SK-N-SH (cell line): ENCODE data around the gene RAB8B. TPM values are rescaled to one million over a fixed set of nuclear protein-coding genes. Genes with fewer than 3 reads are reported as not detected.
A peak's percentile ranks its signal among the peaks of the same experiment; 100 is the strongest.

Experiments
- CTCF ChIA-PET: fragments of 300-600, 350-600 bp; formaldehyde crosslinking; extraction: SDS; loops from one replicate; lab custom pipeline; 2021; lab: Yijun Ruan, JAX
- POLR2A ChIA-PET: fragments of 350-600 bp; sonication (Branson Sonifier 250); formaldehyde crosslinking; extraction: SDS; loops from one replicate; lab custom pipeline; 2020; ENCODE audit warnings: antibody characterized with exemption, inconsistent platforms; lab: Yijun Ruan, JAX
- DNase-seq: peaks from one replicate; pipeline ENCODE4 v3.0.0; 2012
- H2AFZ ChIP-seq: fragments of 200-600 bp; sonication (generic); 2 replicates; pipeline ENCODE4 v1.8.1; 2016; ENCODE audit warnings: antibody characterized with exemption, mild to moderate bottlenecking, low read depth
- H3F3A ChIP-seq: fragments of 200-600 bp; sonication (generic); replicated peaks from 2 replicates; pipeline ENCODE3; 2016; ENCODE audit warnings: antibody characterized with exemption, mild to moderate bottlenecking; ENCODE audit not compliant: insufficient read depth
- H3K27ac ChIP-seq, 2 experiments: fragments of 200-500 bp in 1 of 2; fragments of 200-600 bp in 1 of 2; sonication (Bioruptor generic) in 1 of 2; sonication (generic), shearing (Covaris generic) in 1 of 2; 2 replicates each; pipeline versions ENCODE4 v1.5.1 to v1.6.1; 2014 to 2016; ENCODE audit warnings: low read depth in 2 of 2, inconsistent platforms in 1 of 2, low read length in 1 of 2, mild to moderate bottlenecking in 1 of 2, mixed read lengths in 1 of 2
- H3K27me3 ChIP-seq: fragments of 200-600 bp; sonication (generic), shearing (Covaris generic); 2 replicates; pipeline ENCODE4 v1.6.1; 2016; ENCODE audit warnings: mixed run types; ENCODE audit not compliant: insufficient read depth
- H3K36me3 ChIP-seq, 2 experiments: fragments of 200-500 bp in 1 of 2; fragments of 200-600 bp in 1 of 2; sonication (Bioruptor generic) in 1 of 2; sonication (generic) in 1 of 2; replicated peaks in 1 of 2; 2 replicates each; pipeline versions ENCODE3 to v1.5.1; 2014 to 2016; ENCODE audit warnings: low read length in 1 of 2, mild to moderate bottlenecking in 1 of 2; ENCODE audit not compliant: insufficient read depth in 2 of 2, control insufficient read depth in 1 of 2
- H3K4me1 ChIP-seq, 2 experiments: fragments of 200-500 bp in 1 of 2; fragments of 200-600 bp in 1 of 2; sonication (Bioruptor generic) in 1 of 2; sonication (generic), shearing (Covaris generic) in 1 of 2; 2 replicates each; pipeline versions ENCODE4 v1.5.1 to v1.6.1; 2014 to 2016; ENCODE audit warnings: low read depth in 1 of 2, low read length in 1 of 2, mixed run types in 1 of 2; ENCODE audit not compliant: insufficient read depth in 2 of 2, control insufficient read depth in 1 of 2
- H3K4me2 ChIP-seq: fragments of 200-600 bp; sonication (generic), shearing (Covaris generic); 2 replicates; pipeline ENCODE4 v1.6.1; 2017; ENCODE audit warnings: mixed run types
- H3K4me3 ChIP-seq, 2 experiments: fragments of 200-500 bp in 1 of 2; fragments of 200-600 bp in 1 of 2; sonication (Bioruptor generic) in 1 of 2; sonication (generic), shearing (Covaris generic) in 1 of 2; 2 replicates each; pipeline versions ENCODE4 v1.5.1 to v1.8.1; 2014 to 2016; ENCODE audit warnings: low read depth in 2 of 2, inconsistent platforms in 1 of 2, low read length in 1 of 2, mild to moderate bottlenecking in 1 of 2, mixed read lengths in 1 of 2, moderate library complexity in 1 of 2
- H3K79me2 ChIP-seq: fragments of 200-600 bp; sonication (generic); 2 replicates; pipeline ENCODE4 v1.8.1; 2017; ENCODE audit warnings: mild to moderate bottlenecking; ENCODE audit not compliant: insufficient read depth
- H3K9ac ChIP-seq: fragments of 200-600 bp; sonication (generic); 2 replicates; pipeline ENCODE4 v1.6.1; 2017; ENCODE audit warnings: mixed run types
- H3K9me2 ChIP-seq: fragments of 200-600 bp; sonication (generic); 2 replicates; pipeline ENCODE4 v1.6.1; 2017; ENCODE audit warnings: mixed run types
- H3K9me3 ChIP-seq: fragments of 200-600 bp; sonication (generic); 2 replicates; pipeline ENCODE4 v1.6.1; 2017; ENCODE audit warnings: mixed run types, mild to moderate bottlenecking, moderate library complexity
- H4K20me1 ChIP-seq: fragments of 200-600 bp; sonication (generic); 2 replicates; pipeline ENCODE4 v1.6.1; 2017; ENCODE audit warnings: mild to moderate bottlenecking, mixed run types; ENCODE audit not compliant: insufficient read depth
- CHD2 ChIP-seq: fragments of 150-350 bp; IDR thresholded peaks from 2 replicates; pipeline ENCODE4 v1.6.1; 2018; ENCODE audit warnings: low read length; ENCODE audit not compliant: partially characterized antibody
- CTCF ChIP-seq: fragments of 200-600 bp; sonication (generic); IDR thresholded peaks from 2 replicates; pipeline ENCODE4 v1.6.1; 2017; ENCODE audit warnings: antibody characterized with exemption, mild to moderate bottlenecking, moderate library complexity
- ELF1 ChIP-seq: IDR thresholded peaks from 2 replicates; pipeline ENCODE4 v1.4.0; 2012
- EZH2phosphoT487 ChIP-seq: fragments of 200-600 bp; sonication (generic); IDR thresholded peaks from 2 replicates; pipeline ENCODE4 v1.6.1; 2017; ENCODE audit warnings: low read depth, mixed run types, mild to moderate bottlenecking, antibody characterized with exemption, moderate library complexity, borderline replicate concordance
- FOSL2 ChIP-seq: IDR thresholded peaks from 2 replicates; pipeline ENCODE4 v1.4.0; 2012; ENCODE audit warnings: low read depth, mild to moderate bottlenecking, moderate library complexity, borderline replicate concordance
- FOXM1 ChIP-seq: IDR thresholded peaks from 2 replicates; pipeline ENCODE4 v1.4.0; 2012; ENCODE audit warnings: low read depth, mild to moderate bottlenecking
- GATA2 ChIP-seq: sonication (generic); formaldehyde crosslinking; IDR thresholded peaks from 2 replicates; pipeline ENCODE4 v1.5.0; 2020; ENCODE audit warnings: mild to moderate bottlenecking, missing genetic modification reagents
- IRF3 ChIP-seq: fragments of 150-350 bp; IDR thresholded peaks from 2 replicates; pipeline ENCODE4 v1.6.1; 2016; ENCODE audit warnings: mild to moderate bottlenecking, low read depth, low read length
- JUND ChIP-seq: IDR thresholded peaks from 2 replicates; pipeline ENCODE4 v1.4.0; 2012
- MAX ChIP-seq: IDR thresholded peaks from 2 replicates; pipeline ENCODE4 v1.4.0; 2012; ENCODE audit warnings: low read depth
- NRF1 ChIP-seq: IDR thresholded peaks from 2 replicates; pipeline ENCODE4 v1.6.1; 2012; ENCODE audit warnings: low read depth, mild to moderate bottlenecking, low read length
- POLR2AphosphoS5 ChIP-seq: IDR thresholded peaks from 2 replicates; pipeline ENCODE4 v1.6.1; 2012; ENCODE audit warnings: low read depth, low read length
- RAD21 ChIP-seq: IDR thresholded peaks from 2 replicates; pipeline ENCODE4 v1.6.1; 2012; ENCODE audit warnings: mild to moderate bottlenecking, low read length
- RCOR1 ChIP-seq: fragments of 150-350 bp; IDR thresholded peaks from 2 replicates; pipeline ENCODE4 v1.6.1; 2017; ENCODE audit warnings: antibody characterized with exemption, low read length
- RXRA ChIP-seq: IDR thresholded peaks from 2 replicates; pipeline ENCODE4 v1.4.0; 2012; ENCODE audit warnings: low read depth, mild to moderate bottlenecking, borderline replicate concordance
- SIN3A ChIP-seq: IDR thresholded peaks from 2 replicates; pipeline ENCODE4 v1.6.1; 2012; ENCODE audit warnings: low read depth, mild to moderate bottlenecking, low read length, moderate library complexity, borderline replicate concordance
- SMC3 ChIP-seq: IDR thresholded peaks from 2 replicates; pipeline ENCODE4 v1.6.1; 2012; ENCODE audit warnings: low read depth, low read length, improper control_type of control experiment
- TEAD4 ChIP-seq: IDR thresholded peaks from 2 replicates; pipeline ENCODE4 v1.4.0; 2012; ENCODE audit warnings: mild to moderate bottlenecking, borderline replicate concordance; ENCODE audit not compliant: insufficient read depth
- WGBS: methylation state at CpG from one replicate; pipeline ENCODE4 v1.1.6; 2017; ENCODE audit warnings: low lambda C conversion rate; 5-methylcytosine and 5-hydroxymethylcytosine counted together
- polyA plus RNA-seq, 3 experiments: library from polyadenylated mRNA; depleted of rRNA; stranded (reverse); fragments of >200 nt; gene quantifications; 2 replicates each; pipeline ENCODE4 v1.2.3, GENCODE V29; 2012
- TF ChIP-seq, protein P1 (sequence below): fragments of 150-350 bp; IDR thresholded peaks from 2 replicates; pipeline ENCODE4 v1.6.1; 2017; ENCODE audit warnings: antibody characterized with exemption, low read length, low read depth, borderline replicate concordance

RAB8B gene
- polyA plus RNA-seq, 1 of the 3 experiments (the other 2 are of a cell fraction): 5.4 TPM

DNA sequence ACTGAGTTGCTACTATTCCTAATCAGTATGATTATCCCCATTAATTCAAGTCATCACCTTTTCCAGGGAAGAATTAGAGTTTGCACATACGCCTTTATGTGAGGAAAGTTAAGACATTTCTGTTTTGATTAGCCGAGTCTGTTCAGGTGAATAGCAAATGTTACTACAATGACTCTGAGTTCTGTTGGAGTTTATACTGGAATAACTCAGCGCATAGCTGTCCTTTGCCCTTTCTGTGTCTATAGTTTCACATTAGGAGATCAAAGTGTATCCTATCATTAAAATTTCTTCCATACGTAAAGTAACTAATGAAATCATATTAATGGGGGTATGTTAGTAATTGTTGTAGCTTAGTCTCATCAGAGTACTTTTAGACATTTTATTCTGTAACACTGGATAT lies 4.9 kb downstream of the RAB8B start:
- H3K4me3 ChIP-seq: no peak overlapping the region
- H3K4me2 ChIP-seq: peak overlapping the region; percentile 36; the same call in 1 of the 2 replicates
- no peak overlapping the region for H2AFZ ChIP-seq
- 94% methylated on average over 4 of the region's 4 CpGs for WGBS
- no peaks in the 10 kb centered on the region for H3K36me3 ChIP-seq
- no peak for TF ChIP-seq JUND
- no peak for TF ChIP-seq ELF1
- TF ChIP-seq, protein P1, sequence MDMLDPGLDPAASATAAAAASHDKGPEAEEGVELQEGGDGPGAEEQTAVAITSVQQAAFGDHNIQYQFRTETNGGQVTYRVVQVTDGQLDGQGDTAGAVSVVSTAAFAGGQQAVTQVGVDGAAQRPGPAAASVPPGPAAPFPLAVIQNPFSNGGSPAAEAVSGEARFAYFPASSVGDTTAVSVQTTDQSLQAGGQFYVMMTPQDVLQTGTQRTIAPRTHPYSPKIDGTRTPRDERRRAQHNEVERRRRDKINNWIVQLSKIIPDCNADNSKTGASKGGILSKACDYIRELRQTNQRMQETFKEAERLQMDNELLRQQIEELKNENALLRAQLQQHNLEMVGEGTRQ: no peak
- TF ChIP-seq NRF1: no peak
- TF ChIP-seq FOXM1: no peak
- no peak for TF ChIP-seq POLR2AphosphoS5
- no peak for TF ChIP-seq RCOR1
- no peak for TF ChIP-seq CHD2
- TF ChIP-seq MAX: no peak
- TF ChIP-seq CTCF: no peak
- H3K27ac ChIP-seq: no peak overlapping the region
- no peaks in the 10 kb centered on the region for H4K20me1 ChIP-seq
- H3K79me2 ChIP-seq: peaks cover 75% of the 10 kb centered on the region
- H3K9me3 ChIP-seq: no peaks in the 10 kb centered on the region
- peaks cover 11 to 18% of the 10 kb centered on the region in 2 experiments; a peak in 3 of 4 replicates for H3K4me1 ChIP-seq
- H3F3A ChIP-seq: no peaks in the 10 kb centered on the region
- ChIA-PET POLR2A (no interaction called here), CTCF (interaction anchor here (1.0 kb wide), 1 partner anchor 83 kb away, joined by 3 read pairs; the partner anchor contains the start of gene APH1B)
- no peak overlapping the region for H3K9ac ChIP-seq
- H3K9me2 ChIP-seq: no peaks in the 10 kb centered on the region
- H3K27me3 ChIP-seq: no peaks in the 10 kb centered on the region
- no peak for DNase-seq

- Histone ChIP-seq H3K4me2 (no peak overlapping the region), H2AFZ (no peak overlapping the region), H3K79me2 (peaks cover 76% of the 10 kb centered on the region), H3K27me3 (no peaks in the 10 kb centered on the region), H3K4me3 (no peak overlapping the region), H3K9ac (no peak overlapping the region), H3K9me2 (no peaks in the 10 kb centered on the region), H3K9me3 (no peaks in the 10 kb centered on the region), H3F3A (no peaks in the 10 kb centered on the region), H3K4me1 (peaks cover 11 to 18% of the 10 kb centered on the region in 2 experiments; a peak in 3 of 4 replicates), H3K27ac (no peak overlapping the region), H3K36me3 (no peaks in the 10 kb centered on the region), H4K20me1 (no peaks in the 10 kb centered on the region)
- no peak for TF ChIP-seq RAD21
- no peak for TF ChIP-seq TEAD4
- no peak for TF ChIP-seq SMC3
- no peak for TF ChIP-seq POLR2AphosphoS5
- no peak for TF ChIP-seq MAX
- no peak for TF ChIP-seq SIN3A
- no peak for TF ChIP-seq CHD2
- TF ChIP-seq FOSL2: no peak
- no peak for TF ChIP-seq NRF1
- no peak for TF ChIP-seq GATA2 (CRISPR knock-in tag)
- no peak for TF ChIP-seq RXRA
- no peak for TF ChIP-seq EZH2phosphoT487
- TF ChIP-seq IRF3: no peak
- no peak for TF ChIP-seq FOXM1
- no peak for TF ChIP-seq JUND
- ChIA-PET POLR2A (no interaction called here), CTCF (interaction anchor here (1.0 to 1.6 kb wide), 3 partner anchors 21 to 147 kb away, joined by 3 read pairs; partner anchors contain the start of gene APH1B)
- no peak for DNase-seq
- WGBS: 95% methylated on average over 4 of the region's 4 CpGs
Observed at GRCh38 chr15:63194880-63195568, 5.6 kb downstream of the RAB8B start.
